PC-3 (cell line): Measurements from ENCODE around the gene VPS54. TPM values are rescaled to one million over a fixed set of nuclear protein-coding genes. Genes with fewer than 3 reads are reported as not detected.

Experiments used
- ATAC-seq: fragments of 200-7000 bp; cut with Tn5 transposase; 2 replicates; pipeline ENCODE4 v1.9.1; 2020; ENCODE audit warnings: mild to moderate bottlenecking, moderate library complexity
- BruUV-seq: library from RNA; stranded (reverse); fragments of 400-500 nt; replicated peaks from 2 replicates; lab custom pipeline; 2021; lab: Mats Ljungman, UMichigan
- CTCF ChIA-PET: fragments of 300-600 bp; sonication (Branson Sonifier 250); formaldehyde crosslinking; loops from one replicate; lab custom pipeline; 2022; ENCODE audit warnings: antibody characterized with exemption; lab: Charles Lee
- POLR2A ChIA-PET: fragments of 300-600 bp; sonication (Branson Sonifier 250); formaldehyde crosslinking; loops from one replicate; lab custom pipeline; 2022; ENCODE audit warnings: antibody characterized with exemption; ENCODE audit not compliant: unreplicated experiment; lab: Charles Lee
- DNase-seq: peaks from one replicate; pipeline ENCODE4 v3.0.0-alpha.2; 2015
- H2AFZ ChIP-seq: fragments of 300-600 bp; sonication (generic); 2 replicates; pipeline ENCODE4 v1.6.0; 2016; ENCODE audit warnings: antibody characterized with exemption, low read length
- H3F3A ChIP-seq: fragments of 300-600 bp; sonication (generic); one replicate; pipeline ENCODE4 v1.6.0; 2017; ENCODE audit warnings: antibody characterized with exemption, low read length, control low read depth, mild to moderate bottlenecking; ENCODE audit not compliant: unreplicated experiment
- H3K27ac ChIP-seq: fragments of 300-600 bp; sonication (generic); 2 replicates; pipeline ENCODE4 v1.5.1; 2016; ENCODE audit warnings: mild to moderate bottlenecking, low read length
- H3K27me3 ChIP-seq: fragments of 300-600 bp; sonication (generic); 2 replicates; pipeline ENCODE4 v1.6.1; 2016; ENCODE audit warnings: low read length, mixed read lengths
- H3K36me3 ChIP-seq: fragments of 300-600 bp; sonication (generic); 2 replicates; pipeline ENCODE4 v1.6.1; 2016; ENCODE audit warnings: low read depth, mixed run types, low read length, mixed read lengths
- H3K4me1 ChIP-seq: fragments of 300-600 bp; sonication (generic); 2 replicates; pipeline ENCODE4 v1.5.1; 2016; ENCODE audit warnings: low read length; ENCODE audit not compliant: insufficient read depth
- H3K4me2 ChIP-seq: fragments of 300-600 bp; sonication (generic); 2 replicates; pipeline ENCODE4 v1.6.0; 2016; ENCODE audit warnings: low read length
- H3K4me3 ChIP-seq: fragments of 300-600 bp; sonication (generic); 2 replicates; pipeline ENCODE4 v1.5.1; 2016; ENCODE audit warnings: mild to moderate bottlenecking, low read length, mixed read lengths
- H3K79me2 ChIP-seq: fragments of 300-600 bp; sonication (generic); 2 replicates; pipeline ENCODE4 v1.6.1; 2017; ENCODE audit warnings: low read length, mixed read lengths
- H3K9ac ChIP-seq: fragments of 300-600 bp; sonication (generic); 2 replicates; pipeline ENCODE4 v1.6.0; 2016; ENCODE audit warnings: mild to moderate bottlenecking, low read length
- H3K9me2 ChIP-seq: fragments of 300-600 bp; sonication (generic); replicated peaks from 2 replicates; pipeline ENCODE4 v1.6.1; 2016; ENCODE audit warnings: mixed run types, low read length, mixed read lengths
- H3K9me3 ChIP-seq: fragments of 300-600 bp; sonication (generic); 2 replicates; pipeline ENCODE4 v1.6.1; 2016; ENCODE audit warnings: low read length, mixed read lengths
- H4K20me1 ChIP-seq: fragments of 300-600 bp; sonication (generic); 2 replicates; pipeline ENCODE4 v1.6.1; 2016; ENCODE audit warnings: low read length, mixed read lengths
- EZH2 ChIP-seq: fragments of 300-600 bp; sonication (generic); IDR thresholded peaks from one replicate; pipeline ENCODE4 v1.6.1; 2017; ENCODE audit warnings: antibody characterized with exemption, mild to moderate bottlenecking, low read length; ENCODE audit not compliant: unreplicated experiment
- EZH2phosphoT487 ChIP-seq: fragments of 300-600 bp; sonication (generic); IDR thresholded peaks from 2 replicates; pipeline ENCODE4 v1.6.1; 2018; ENCODE audit warnings: mild to moderate bottlenecking, antibody characterized with exemption, low read length, borderline replicate concordance
- intact Hi-C: fragments of 100-400 bp; cut with micrococcal nuclease; formaldehyde crosslinking; loops from 2 replicates; pipeline ENCODE4 v1.9.0; 2023
- total RNA-seq: library from RNA; depleted of rRNA; stranded (reverse); fragments of >200 nt; gene quantifications from 2 replicates; pipeline ENCODE4 v1.2.3, GENCODE V29; 2014
- TF ChIP-seq, protein P1 (sequence below): fragments of 300-600 bp; sonication (generic); conservative IDR thresholded peaks from 2 replicates; pipeline ENCODE4 v1.5.1; 2017; ENCODE audit warnings: antibody characterized with exemption, low read depth, mild to moderate bottlenecking, low read length

The VPS54 gene
- total RNA-seq, 1 experiment from 2014 or later = 17.9 TPM

DNA sequence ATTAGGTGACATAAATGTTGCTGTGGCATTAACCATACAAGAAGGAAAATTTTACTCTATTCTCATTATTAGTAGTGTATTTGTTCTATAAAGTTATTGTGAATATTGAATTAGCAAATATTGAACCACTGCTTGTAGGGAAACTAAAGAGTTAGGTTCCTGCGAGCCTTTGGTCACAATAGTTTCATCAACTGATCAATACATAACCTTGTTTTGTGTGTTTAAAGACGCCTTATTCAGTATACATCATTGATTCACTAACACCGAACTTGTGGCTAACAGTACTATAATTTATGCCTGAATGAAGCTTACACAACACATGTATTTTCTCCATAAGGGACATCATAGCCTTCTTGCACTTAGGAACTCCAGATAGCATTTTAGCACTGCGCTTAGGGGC, 36.9 kb downstream of the VPS54 start:
- H3K27ac ChIP-seq = peak overlapping the region; percentile 0; the same call in 1 of the 2 replicates
- DNase-seq = no peak
- H4K20me1 ChIP-seq = 0 out of 2 replicates have a peak, but pooled peaks cover 3% of the 10 kb centered on the region
- no peak overlapping the region for H2AFZ ChIP-seq
- no peaks in the 10 kb centered on the region for H3F3A ChIP-seq
- no peaks in the 10 kb centered on the region for H3K9me2 ChIP-seq
- no peaks in the 10 kb centered on the region for H3K27me3 ChIP-seq
- no peak overlapping the region for H3K4me3 ChIP-seq
- ChIA-PET POLR2A (no interaction called here), CTCF (no interaction called here)
- intact Hi-C loops = loop anchor here (5.0 kb wide), 1 partner anchor 35 kb away; the partner anchor contains the start of gene VPS54
- H3K9me3 ChIP-seq = no peaks in the 10 kb centered on the region
- H3K79me2 ChIP-seq = peaks cover 21% of the 10 kb centered on the region
- peaks cover 12% of the 10 kb centered on the region; the same call in 1 of the 2 replicates for H3K36me3 ChIP-seq
- H3K4me2 ChIP-seq = peak overlapping the region; percentile 29
- ATAC-seq = no peak
- no peak overlapping the region for H3K9ac ChIP-seq
- TF ChIP-seq, protein P1, sequence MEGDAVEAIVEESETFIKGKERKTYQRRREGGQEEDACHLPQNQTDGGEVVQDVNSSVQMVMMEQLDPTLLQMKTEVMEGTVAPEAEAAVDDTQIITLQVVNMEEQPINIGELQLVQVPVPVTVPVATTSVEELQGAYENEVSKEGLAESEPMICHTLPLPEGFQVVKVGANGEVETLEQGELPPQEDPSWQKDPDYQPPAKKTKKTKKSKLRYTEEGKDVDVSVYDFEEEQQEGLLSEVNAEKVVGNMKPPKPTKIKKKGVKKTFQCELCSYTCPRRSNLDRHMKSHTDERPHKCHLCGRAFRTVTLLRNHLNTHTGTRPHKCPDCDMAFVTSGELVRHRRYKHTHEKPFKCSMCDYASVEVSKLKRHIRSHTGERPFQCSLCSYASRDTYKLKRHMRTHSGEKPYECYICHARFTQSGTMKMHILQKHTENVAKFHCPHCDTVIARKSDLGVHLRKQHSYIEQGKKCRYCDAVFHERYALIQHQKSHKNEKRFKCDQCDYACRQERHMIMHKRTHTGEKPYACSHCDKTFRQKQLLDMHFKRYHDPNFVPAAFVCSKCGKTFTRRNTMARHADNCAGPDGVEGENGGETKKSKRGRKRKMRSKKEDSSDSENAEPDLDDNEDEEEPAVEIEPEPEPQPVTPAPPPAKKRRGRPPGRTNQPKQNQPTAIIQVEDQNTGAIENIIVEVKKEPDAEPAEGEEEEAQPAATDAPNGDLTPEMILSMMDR = no peak
- no peak for TF ChIP-seq EZH2
- TF ChIP-seq EZH2phosphoT487 = no peak
- peaks cover 35% of the 10 kb centered on the region for H3K4me1 ChIP-seq
- no TSS peak for BruUV-seq

DNA sequence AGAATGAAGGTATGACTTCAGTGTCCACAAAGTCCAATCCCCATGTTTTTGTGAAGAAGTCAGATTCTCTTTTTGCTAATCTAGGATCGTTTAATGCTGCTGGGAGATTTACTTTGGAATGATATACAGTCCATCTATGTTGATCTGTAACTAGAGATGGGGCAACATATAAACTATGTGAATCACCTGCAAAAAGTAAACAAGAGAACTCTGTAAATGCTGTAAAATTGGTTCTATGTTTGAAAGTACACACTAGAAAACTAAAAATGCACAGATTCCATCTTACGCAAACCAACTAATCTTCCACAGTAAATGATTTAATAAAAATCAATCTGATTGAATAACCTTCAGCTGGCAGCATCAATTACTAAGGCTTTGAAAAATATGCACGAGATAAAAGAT, 37.5 kb downstream of the VPS54 start:
- intact Hi-C loops = loop anchor here (5.0 kb wide), 1 partner anchor 36 kb away; the partner anchor contains the start of gene VPS54
- no peaks in the 10 kb centered on the region for H3K27me3 ChIP-seq
- no peak overlapping the region for H3K4me3 ChIP-seq
- no TSS peak for BruUV-seq
- no peaks in the 10 kb centered on the region for H3F3A ChIP-seq
- H3K9me3 ChIP-seq = no peaks in the 10 kb centered on the region
- peak; percentile 94 for ATAC-seq
- H3K4me2 ChIP-seq = peak overlapping the region; percentile 29
- TF ChIP-seq, protein P1 = no peak
- no peak for TF ChIP-seq EZH2
- peak overlapping the region; percentile 0; the same call in 1 of the 2 replicates for H3K27ac ChIP-seq
- H3K9me2 ChIP-seq = no peaks in the 10 kb centered on the region
- H3K79me2 ChIP-seq = peaks cover 21% of the 10 kb centered on the region
- H3K9ac ChIP-seq = no peak overlapping the region
- H3K36me3 ChIP-seq = peaks cover 12% of the 10 kb centered on the region; the same call in 1 of the 2 replicates
- H2AFZ ChIP-seq = no peak overlapping the region
- ChIA-PET CTCF (no interaction called here), POLR2A (no interaction called here)
- H3K4me1 ChIP-seq = peaks cover 35% of the 10 kb centered on the region
- 0 out of 2 replicates have a peak, but pooled peaks cover 3% of the 10 kb centered on the region for H4K20me1 ChIP-seq
- peak; percentile 51 for DNase-seq

DNA sequence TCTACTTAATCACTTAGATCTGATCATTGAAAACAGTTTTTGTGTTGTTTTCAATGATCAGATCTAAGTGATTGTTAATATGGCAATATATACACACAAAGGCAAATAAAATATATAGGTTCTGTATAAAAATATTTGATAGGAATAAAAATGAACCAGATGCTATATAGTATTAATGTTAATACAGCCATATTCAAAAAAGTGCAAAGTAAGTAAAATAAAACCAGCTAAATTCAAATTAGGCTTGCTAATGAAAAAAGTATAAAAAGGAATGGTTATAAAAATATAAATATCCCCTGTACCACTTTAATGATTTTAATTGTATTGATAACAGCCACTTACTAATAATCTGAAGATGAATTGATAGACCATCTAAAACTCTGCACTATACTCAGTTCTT, 38.4 kb downstream of the VPS54 start:
- ATAC-seq (no peak), DNase-seq (no peak)
- BruUV-seq = no TSS peak
- TF ChIP-seq EZH2phosphoT487 (no peak), EZH2 (no peak)
- TF ChIP-seq, protein P1 = no peak
- H4K20me1 ChIP-seq = 0 out of 2 replicates have a peak, but pooled peaks cover 3% of the 10 kb centered on the region
- ChIA-PET POLR2A (no interaction called here), CTCF (no interaction called here)
- no peak overlapping the region for H3K9ac ChIP-seq
- peaks cover 35% of the 10 kb centered on the region for H3K4me1 ChIP-seq
- H3K79me2 ChIP-seq = peaks cover 21% of the 10 kb centered on the region
- intact Hi-C loops = loop anchor here (5.0 kb wide), 1 partner anchor 37 kb away; the partner anchor contains the start of gene VPS54
- H3K9me3 ChIP-seq = no peaks in the 10 kb centered on the region
- H3F3A ChIP-seq = no peaks in the 10 kb centered on the region
- peaks cover 18% of the 10 kb centered on the region; the same call in 1 of the 2 replicates for H3K36me3 ChIP-seq
- H3K4me2 ChIP-seq = no peak overlapping the region
- H3K4me3 ChIP-seq = no peak overlapping the region
- no peak overlapping the region for H3K27ac ChIP-seq
- H3K9me2 ChIP-seq = no peaks in the 10 kb centered on the region
- no peaks in the 10 kb centered on the region for H3K27me3 ChIP-seq
- no peak overlapping the region for H2AFZ ChIP-seq
